GM06990 (cell line): Measurements from ENCODE around the gene NOTCH1.
"Not testable (repeated sequence)": the region's sequence is repeated elsewhere in the genome, so short reads cannot be mapped to it uniquely, and the experiment has no call there.

Source experiments
- DNase-seq: peaks from one replicate; pipeline ENCODE4 v3.0.0-alpha.2; 2011; ENCODE audit not compliant: insufficient read length; ENCODE audit errors: extremely low read depth
- H3K27me3 ChIP-seq: replicated peaks from 2 replicates; pipeline ENCODE4 v1.6.0; 2011; ENCODE audit warnings: low read length; ENCODE audit not compliant: control insufficient read depth, insufficient read depth
- H3K36me3 ChIP-seq: 2 replicates; pipeline ENCODE4 v1.5.1; 2011; ENCODE audit warnings: low read length; ENCODE audit not compliant: control insufficient read depth, insufficient read depth
- H3K4me3 ChIP-seq: replicated peaks from 2 replicates; pipeline ENCODE4 v1.5.1; 2011; ENCODE audit warnings: low read depth, mild to moderate bottlenecking, control low read depth, low read length
- CTCF ChIP-seq: IDR thresholded peaks from 2 replicates; pipeline ENCODE4 v1.5.1; 2011; ENCODE audit warnings: low read length, control low read depth, mild to moderate bottlenecking, inconsistent platforms; ENCODE audit not compliant: insufficient read depth, poor library complexity, severe bottlenecking

The NOTCH1 gene

GRCh38 chr9:136575626-136576268, 29.9 kb upstream of the NOTCH1 start:
- Histone ChIP-seq H3K36me3 (no peaks in the 10 kb centered on the region), H3K4me3 (no peak overlapping the region), H3K27me3 (no peaks in the 10 kb centered on the region; the same call in none of the 2 replicates)
- TF ChIP-seq CTCF = no peak
- DNase-seq = no peak

- not testable (repeated sequence) for H3K27me3 ChIP-seq, H3K4me3 ChIP-seq, DNase-seq, H3K36me3 ChIP-seq
Observed at GRCh38 chr9:136574606-136575005, 28.8 kb upstream of the NOTCH1 start.

GRCh38 chr9:136572828-136573625, 27.2 kb upstream of the NOTCH1 start:
- Histone ChIP-seq H3K27me3 (no peaks in the 10 kb centered on the region; the same call in none of the 2 replicates), H3K4me3 (no peak overlapping the region), H3K36me3 (no peaks in the 10 kb centered on the region)
- no peak for DNase-seq
- no peak for TF ChIP-seq CTCF

GRCh38 chr9:136572003-136572827, 26.4 kb upstream of the NOTCH1 start:
- H3K4me3 ChIP-seq = no peak overlapping the region
- no peaks in the 10 kb centered on the region; the same call in none of the 2 replicates for H3K27me3 ChIP-seq
- DNase-seq = no peak
- no peak for TF ChIP-seq CTCF
- no peaks in the 10 kb centered on the region for H3K36me3 ChIP-seq

GRCh38 chr9:136571531-136571930, 25.7 kb upstream of the NOTCH1 start:
- Histone ChIP-seq H3K4me3 (no peak overlapping the region), H3K27me3 (no peaks in the 10 kb centered on the region; the same call in none of the 2 replicates), H3K36me3 (no peaks in the 10 kb centered on the region)
- no peak for DNase-seq
- no peak for TF ChIP-seq CTCF

- Histone ChIP-seq H3K36me3 (no peaks in the 10 kb centered on the region), H3K4me3 (no peak overlapping the region), H3K27me3 (no peaks in the 10 kb centered on the region; the same call in none of the 2 replicates)
- no peak for DNase-seq
- TF ChIP-seq CTCF = no peak
Observed at GRCh38 chr9:136570916-136571315, 25.1 kb upstream of the NOTCH1 start.
